HepG2 (cell line): ENCODE data around the gene TTLL10. TPM values are rescaled to one million over a fixed set of nuclear protein-coding genes. Genes with fewer than 3 reads are reported as not detected.

Source experiments
- AKAP8 ChIP-seq: sonication (generic); formaldehyde crosslinking; IDR thresholded peaks from 2 replicates; pipeline ENCODE4 v1.5.1; 2020; ENCODE audit warnings: mild to moderate bottlenecking, missing genetic modification reagents
- ATM ChIP-seq: fragments of 450-650 bp; IDR thresholded peaks from 2 replicates; pipeline ENCODE4 v1.7.1; 2017; ENCODE audit warnings: mild to moderate bottlenecking, borderline replicate concordance
- CBX2 ChIP-seq, 2 experiments: fragments of 200-600 bp in 1 of 2; sonication (generic); formaldehyde crosslinking in 1 of 2; IDR thresholded peaks; 2 replicates each; pipeline versions ENCODE4 v1.7.0 to v1.8.1; 2018 to 2022; ENCODE audit warnings: low read depth in 2 of 2, low read length in 1 of 2, mild to moderate bottlenecking in 1 of 2, missing genetic modification reagents in 1 of 2
- EZH2 ChIP-seq: conservative IDR thresholded peaks from 2 replicates; pipeline ENCODE4 v1.6.1; 2012; ENCODE audit warnings: mild to moderate bottlenecking, low read depth, low read length, moderate library complexity
- HOXA3 ChIP-seq: sonication (generic); formaldehyde crosslinking; IDR thresholded peaks from 2 replicates; pipeline ENCODE4 v1.5.0; 2020; ENCODE audit warnings: missing genetic modification reagents
- JUNB ChIP-seq: sonication (generic); formaldehyde crosslinking; IDR thresholded peaks from 2 replicates; pipeline ENCODE4 v1.8.0; 2022; ENCODE audit warnings: missing genetic modification reagents, mild to moderate bottlenecking, borderline replicate concordance
- KDM2A ChIP-seq: sonication (generic); formaldehyde crosslinking; IDR thresholded peaks from 2 replicates; pipeline ENCODE4 v1.4.0; 2020; ENCODE audit warnings: low read depth, missing genetic modification reagents, borderline replicate concordance
- PHB2 ChIP-seq: fragments of 450-650 bp; IDR thresholded peaks from 2 replicates; pipeline ENCODE4 v1.6.1; 2018; ENCODE audit not compliant: partially characterized antibody
- RNF2 ChIP-seq: fragments of 450-650 bp; conservative IDR thresholded peaks from 2 replicates; pipeline ENCODE4 v1.6.1; 2016; ENCODE audit warnings: low read depth
- SP4 ChIP-seq: sonication (generic); formaldehyde crosslinking; IDR thresholded peaks from 2 replicates; pipeline ENCODE4 v1.8.1; 2023; ENCODE audit warnings: mild to moderate bottlenecking, missing genetic modification reagents
- SP5 ChIP-seq: IDR thresholded peaks from 2 replicates; pipeline ENCODE4 v1.6.1; 2016; ENCODE audit warnings: low read depth, borderline replicate concordance
- ZFY ChIP-seq: sonication (generic); formaldehyde crosslinking; IDR thresholded peaks from 2 replicates; pipeline ENCODE4 v1.4.0; 2020; ENCODE audit warnings: missing genetic modification reagents
- ZNF382 ChIP-seq: sonication (generic); formaldehyde crosslinking; IDR thresholded peaks from 2 replicates; pipeline ENCODE4 v1.5.0; 2020; ENCODE audit warnings: missing genetic modification reagents, mild to moderate bottlenecking, borderline replicate concordance
- ZNF543 ChIP-seq: sonication (generic); formaldehyde crosslinking; IDR thresholded peaks from 2 replicates; pipeline ENCODE4 v1.4.0; 2020; ENCODE audit warnings: mild to moderate bottlenecking, missing genetic modification reagents
- ZNF570 ChIP-seq: sonication (generic); formaldehyde crosslinking; IDR thresholded peaks from 2 replicates; pipeline ENCODE4 v1.4.0; 2020; ENCODE audit warnings: mild to moderate bottlenecking, missing genetic modification reagents, borderline replicate concordance
- ZNF614 ChIP-seq: IDR thresholded peaks from 2 replicates; pipeline ENCODE4 v1.6.1; 2018; ENCODE audit warnings: missing biosample characterization, missing genetic modification reagents, inconsistent platforms, borderline replicate concordance
- ZNF703 ChIP-seq: sonication (generic); formaldehyde crosslinking; IDR thresholded peaks from 2 replicates; pipeline ENCODE4 v1.5.1; 2020; ENCODE audit warnings: missing genetic modification reagents, mild to moderate bottlenecking, moderate library complexity, borderline replicate concordance
- ZNF781 ChIP-seq: sonication (generic); formaldehyde crosslinking; IDR thresholded peaks from 2 replicates; pipeline ENCODE4 v1.5.1; 2020; ENCODE audit warnings: borderline replicate concordance, mild to moderate bottlenecking, missing genetic modification reagents; ENCODE audit errors: not compliant biosample characterization
- polyA plus RNA-seq, 8 experiments: library from polyadenylated mRNA; depleted of rRNA in 3 of 8; stranded (reverse) in 7 of 8; unstranded in 1 of 8; fragments of >200 nt; fragmentation: Illumina TruSeq in 4 of 8; extraction: Trizol in 4 of 8; gene quantifications; 2 replicates each; pipeline versions ENCODE4 v1.2.1 to v1.2.3, GENCODE V29; 2011 to 2016; ENCODE audit warnings: low read depth in 4 of 8, missing spikeins in 1 of 8, mixed read lengths in 1 of 8; ENCODE audit not compliant: insufficient read depth in 1 of 8
- total RNA-seq, 5 experiments: library from RNA; depleted of rRNA; stranded (reverse); fragments of >200 nt; fragmentation: Illumina TruSeq; extraction: Trizol; gene quantifications; 2 replicates each; pipeline ENCODE4 v1.2.3, GENCODE V29; 2016; ENCODE audit warnings: low read depth in 1 of 5
- TF ChIP-seq, protein P1 (sequence below): sonication (generic); formaldehyde crosslinking; IDR thresholded peaks from 2 replicates; pipeline ENCODE4 v1.4.0; 2020; ENCODE audit warnings: missing genetic modification reagents
- TF ChIP-seq, protein P2 (sequence below): IDR thresholded peaks from 2 replicates; pipeline ENCODE4 v1.6.1; 2016; ENCODE audit warnings: missing compliant biosample characterization, missing genetic modification reagents, borderline replicate concordance
- TF ChIP-seq, protein P3 (sequence below): fragments of 450-650 bp; IDR thresholded peaks from 2 replicates; pipeline ENCODE4 v1.6.1; 2017
- TF ChIP-seq, protein P4 (sequence below): sonication (generic); formaldehyde crosslinking; IDR thresholded peaks from 2 replicates; pipeline ENCODE4 v1.5.1; 2020; ENCODE audit warnings: mild to moderate bottlenecking, missing genetic modification reagents, borderline replicate concordance
- TF ChIP-seq, protein P5 (sequence below): sonication (generic); formaldehyde crosslinking; IDR thresholded peaks from 2 replicates; pipeline ENCODE4 v1.4.0; 2020; ENCODE audit warnings: mild to moderate bottlenecking, missing genetic modification reagents

The TTLL10 gene
- total and polyA plus RNA-seq, 2 of the 13 experiments (the other 11 are each of a cell fraction or from before 2014, with no cell fraction given): not detected

DNA sequence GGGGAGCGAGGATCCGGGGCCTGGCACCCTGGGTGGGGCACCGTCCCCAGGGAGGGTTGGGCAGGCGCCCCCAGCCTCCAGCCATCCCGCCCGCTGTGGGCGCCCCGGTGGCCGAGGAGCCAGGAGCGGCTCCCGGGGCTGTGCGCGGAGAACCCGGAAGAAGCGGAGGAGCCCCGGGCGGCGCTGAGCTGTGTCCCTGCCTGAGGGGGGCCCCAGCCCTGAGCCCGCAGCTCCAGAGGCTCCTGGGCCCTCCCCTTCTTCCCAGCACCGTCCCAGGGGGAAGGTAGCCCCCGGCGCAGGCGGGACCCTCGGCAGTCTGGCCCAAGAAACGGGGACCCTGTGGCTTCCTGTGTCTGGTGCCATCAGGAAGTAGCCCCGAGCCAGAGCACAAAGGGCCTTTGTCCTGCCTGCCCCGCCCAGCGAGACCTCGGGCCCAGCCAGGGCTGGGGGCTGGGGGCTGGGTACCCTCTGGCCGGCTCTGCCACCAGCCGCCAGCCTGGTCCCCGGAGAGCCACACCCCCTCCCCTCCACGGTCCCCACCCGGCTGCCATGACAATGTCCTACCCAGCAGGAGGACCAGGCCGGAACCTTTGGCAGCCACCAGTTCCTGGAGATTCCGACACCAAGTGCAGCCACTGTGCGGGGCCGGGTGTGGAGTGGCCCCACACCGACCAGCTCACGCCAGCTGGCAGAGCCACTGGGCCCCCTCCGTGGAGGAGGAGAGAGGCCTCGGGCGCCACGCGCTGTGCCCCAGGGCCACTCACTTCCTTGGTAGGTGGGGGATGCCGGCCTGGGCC is 15.6 kb upstream of the TTLL10 start (continued):
- TF ChIP-seq, protein P1, sequence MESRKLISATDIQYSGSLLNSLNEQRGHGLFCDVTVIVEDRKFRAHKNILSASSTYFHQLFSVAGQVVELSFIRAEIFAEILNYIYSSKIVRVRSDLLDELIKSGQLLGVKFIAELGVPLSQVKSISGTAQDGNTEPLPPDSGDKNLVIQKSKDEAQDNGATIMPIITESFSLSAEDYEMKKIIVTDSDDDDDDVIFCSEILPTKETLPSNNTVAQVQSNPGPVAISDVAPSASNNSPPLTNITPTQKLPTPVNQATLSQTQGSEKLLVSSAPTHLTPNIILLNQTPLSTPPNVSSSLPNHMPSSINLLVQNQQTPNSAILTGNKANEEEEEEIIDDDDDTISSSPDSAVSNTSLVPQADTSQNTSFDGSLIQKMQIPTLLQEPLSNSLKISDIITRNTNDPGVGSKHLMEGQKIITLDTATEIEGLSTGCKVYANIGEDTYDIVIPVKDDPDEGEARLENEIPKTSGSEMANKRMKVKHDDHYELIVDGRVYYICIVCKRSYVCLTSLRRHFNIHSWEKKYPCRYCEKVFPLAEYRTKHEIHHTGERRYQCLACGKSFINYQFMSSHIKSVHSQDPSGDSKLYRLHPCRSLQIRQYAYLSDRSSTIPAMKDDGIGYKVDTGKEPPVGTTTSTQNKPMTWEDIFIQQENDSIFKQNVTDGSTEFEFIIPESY (CRISPR knock-in tag): peak; percentile 80; the same call in 1 of the 2 replicates
- TF ChIP-seq, protein P2, sequence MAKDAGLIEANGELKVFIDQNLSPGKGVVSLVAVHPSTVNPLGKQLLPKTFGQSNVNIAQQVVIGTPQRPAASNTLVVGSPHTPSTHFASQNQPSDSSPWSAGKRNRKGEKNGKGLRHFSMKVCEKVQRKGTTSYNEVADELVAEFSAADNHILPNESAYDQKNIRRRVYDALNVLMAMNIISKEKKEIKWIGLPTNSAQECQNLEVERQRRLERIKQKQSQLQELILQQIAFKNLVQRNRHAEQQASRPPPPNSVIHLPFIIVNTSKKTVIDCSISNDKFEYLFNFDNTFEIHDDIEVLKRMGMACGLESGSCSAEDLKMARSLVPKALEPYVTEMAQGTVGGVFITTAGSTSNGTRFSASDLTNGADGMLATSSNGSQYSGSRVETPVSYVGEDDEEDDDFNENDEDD (CRISPR knock-in tag): no peak
- TF ChIP-seq, protein P3, sequence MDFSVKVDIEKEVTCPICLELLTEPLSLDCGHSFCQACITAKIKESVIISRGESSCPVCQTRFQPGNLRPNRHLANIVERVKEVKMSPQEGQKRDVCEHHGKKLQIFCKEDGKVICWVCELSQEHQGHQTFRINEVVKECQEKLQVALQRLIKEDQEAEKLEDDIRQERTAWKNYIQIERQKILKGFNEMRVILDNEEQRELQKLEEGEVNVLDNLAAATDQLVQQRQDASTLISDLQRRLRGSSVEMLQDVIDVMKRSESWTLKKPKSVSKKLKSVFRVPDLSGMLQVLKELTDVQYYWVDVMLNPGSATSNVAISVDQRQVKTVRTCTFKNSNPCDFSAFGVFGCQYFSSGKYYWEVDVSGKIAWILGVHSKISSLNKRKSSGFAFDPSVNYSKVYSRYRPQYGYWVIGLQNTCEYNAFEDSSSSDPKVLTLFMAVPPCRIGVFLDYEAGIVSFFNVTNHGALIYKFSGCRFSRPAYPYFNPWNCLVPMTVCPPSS: no peak
- TF ChIP-seq ZNF382: no peak
- TF ChIP-seq EZH2: no peak
- TF ChIP-seq, protein P4, sequence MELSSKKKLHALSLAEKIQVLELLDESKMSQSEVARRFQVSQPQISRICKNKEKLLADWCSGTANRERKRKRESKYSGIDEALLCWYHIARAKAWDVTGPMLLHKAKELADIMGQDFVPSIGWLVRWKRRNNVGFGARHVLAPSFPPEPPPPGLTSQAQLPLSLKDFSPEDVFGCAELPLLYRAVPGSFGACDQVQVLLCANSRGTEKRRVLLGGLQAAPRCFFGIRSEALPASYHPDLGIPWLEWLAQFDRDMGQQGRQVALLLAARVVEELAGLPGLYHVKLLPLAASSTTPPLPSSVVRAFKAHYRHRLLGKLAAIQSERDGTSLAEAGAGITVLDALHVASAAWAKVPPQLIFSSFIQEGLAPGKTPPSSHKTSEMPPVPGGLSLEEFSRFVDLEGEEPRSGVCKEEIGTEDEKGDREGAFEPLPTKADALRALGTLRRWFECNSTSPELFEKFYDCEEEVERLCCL (CRISPR knock-in tag): 0 out of 2 replicates have a peak, but pooled peaks have one; percentile 24
- TF ChIP-seq, protein P5, sequence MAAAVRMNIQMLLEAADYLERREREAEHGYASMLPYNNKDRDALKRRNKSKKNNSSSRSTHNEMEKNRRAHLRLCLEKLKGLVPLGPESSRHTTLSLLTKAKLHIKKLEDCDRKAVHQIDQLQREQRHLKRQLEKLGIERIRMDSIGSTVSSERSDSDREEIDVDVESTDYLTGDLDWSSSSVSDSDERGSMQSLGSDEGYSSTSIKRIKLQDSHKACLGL (CRISPR knock-in tag): 0 out of 2 replicates have a peak, but pooled peaks have one; percentile 60
- no peak for TF ChIP-seq ATM
- TF ChIP-seq HOXA3 (CRISPR knock-in tag): peak; percentile 59; the same call in 1 of the 2 replicates
- TF ChIP-seq AKAP8 (CRISPR knock-in tag): 0 out of 2 replicates have a peak, but pooled peaks have one; percentile 22
- TF ChIP-seq CBX2 (IDR thresholded peaks at IDR 0.05; ENCODE audit: low read depth, low read length): no peak
- TF ChIP-seq CBX2 (CRISPR knock-in tag; IDR thresholded peaks at IDR 0.05; ENCODE audit: low read depth): no peak
- TF ChIP-seq PHB2: no peak
- no peak for TF ChIP-seq RNF2
- no peak for TF ChIP-seq ZNF614
- peak; percentile 89; the same call in 1 of the 2 replicates for TF ChIP-seq ZNF543 (CRISPR knock-in tag)
- TF ChIP-seq JUNB (CRISPR knock-in tag): no peak
- TF ChIP-seq ZNF703: no peak
- peak; percentile 63; the same call in 1 of the 2 replicates for TF ChIP-seq KDM2A (CRISPR knock-in tag)
- TF ChIP-seq SP5: peak; percentile 95
- TF ChIP-seq ZNF570 (CRISPR knock-in tag): no peak
- peak; percentile 39; the same call in 1 of the 2 replicates for TF ChIP-seq ZFY (CRISPR knock-in tag)
- peak; percentile 44 for TF ChIP-seq ZNF781
- TF ChIP-seq SP4: no peak
